GM19395 (cell line): ENCODE measurements around the gene FCER2.

Experiments
- ATAC-seq: cut with Tn5 transposase; IDR thresholded peaks from one replicate; pipeline ENCODE4 v1.9.1; 2021; ENCODE audit warnings: mild to moderate bottlenecking, moderate library complexity; ENCODE audit not compliant: unreplicated experiment

The FCER2 gene

DNA sequence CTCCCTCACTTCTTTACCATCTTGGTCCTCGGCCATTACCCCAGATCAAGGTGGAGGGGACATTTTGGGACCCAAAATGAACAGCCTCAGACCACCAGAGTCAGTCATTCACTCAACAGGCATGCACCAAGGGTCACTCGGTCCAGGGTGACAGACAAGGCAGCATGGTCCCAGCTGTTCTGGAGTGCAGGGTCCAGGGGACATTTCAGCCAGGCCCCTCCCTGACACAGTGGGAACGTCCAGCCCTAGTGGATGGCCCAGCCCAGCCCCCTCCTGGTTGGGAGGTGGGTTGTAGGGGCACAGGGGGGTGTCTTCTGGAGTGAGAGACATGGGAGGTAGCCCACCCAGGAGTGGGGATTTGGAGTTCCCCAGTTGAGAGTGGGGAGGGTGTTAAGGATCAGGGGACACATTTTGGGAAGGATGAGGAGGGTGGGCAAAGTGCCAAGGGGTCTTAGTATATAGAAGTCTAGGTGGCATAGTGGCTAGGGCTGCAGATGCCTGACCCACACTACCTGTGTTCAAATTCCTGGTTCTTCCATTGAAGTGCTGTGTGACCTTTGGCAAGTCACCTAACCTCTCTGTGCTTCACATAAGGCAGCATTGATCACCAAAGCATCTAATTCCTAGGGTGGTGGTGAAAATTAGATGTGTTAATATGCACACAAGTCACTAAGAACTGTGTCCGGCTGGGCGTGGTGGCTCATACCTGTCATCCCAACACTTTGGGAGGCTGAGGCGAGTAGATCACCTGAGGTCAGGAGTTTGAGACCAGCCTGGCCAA is 2.5 kb upstream of the FCER2 start:
- no peak for ATAC-seq

DNA sequence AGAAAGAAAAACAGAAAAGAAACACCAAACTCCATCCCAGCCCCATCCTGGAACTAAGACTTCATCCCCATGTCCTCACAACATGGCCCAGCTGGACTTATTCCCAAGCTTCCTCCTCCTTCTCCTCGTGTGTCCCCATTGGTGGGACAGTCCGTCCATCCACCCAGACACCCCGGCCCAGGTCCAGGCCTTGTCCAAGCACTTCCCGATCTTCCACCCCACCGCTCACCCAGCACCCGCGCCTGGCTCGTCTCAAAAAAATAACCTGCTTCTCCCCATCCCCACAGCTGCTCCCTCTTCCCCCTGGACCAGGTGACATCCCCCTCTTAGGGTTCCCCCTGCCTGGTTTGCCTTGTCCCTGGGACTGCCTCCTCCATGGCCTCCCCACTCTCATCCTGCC is 1.4 kb upstream of the FCER2 start:
- ATAC-seq: no peak

DNA sequence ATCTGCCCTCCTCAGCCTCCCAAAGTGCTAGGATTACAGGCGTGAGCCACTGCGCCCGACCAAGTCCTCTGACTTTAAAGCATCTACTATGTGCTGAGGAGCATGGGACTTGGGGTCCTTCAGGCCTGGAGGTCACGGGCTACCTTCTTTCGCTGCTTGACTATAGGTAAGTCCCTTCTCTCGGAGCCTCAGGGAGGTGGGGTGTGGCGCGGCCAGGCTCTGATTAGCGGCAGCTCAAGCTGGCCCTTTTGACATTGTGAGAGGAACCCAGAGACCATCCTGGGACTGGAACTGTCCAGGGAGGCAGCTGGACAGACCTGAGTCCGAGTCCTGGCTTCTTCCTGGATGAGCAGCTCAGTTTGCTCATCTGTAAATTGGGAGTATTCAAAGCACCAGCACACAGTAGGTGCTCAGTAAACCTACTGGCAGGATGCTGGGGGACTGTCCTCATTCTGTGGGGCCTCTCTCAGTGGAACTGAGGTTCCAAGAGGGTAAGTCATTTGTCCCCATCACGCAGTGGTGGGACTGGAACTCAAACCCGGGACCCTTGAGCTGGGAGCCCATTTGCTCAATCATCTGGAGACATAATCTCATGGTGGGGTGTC is 780 bp downstream of the FCER2 start:
- no peak for ATAC-seq

DNA sequence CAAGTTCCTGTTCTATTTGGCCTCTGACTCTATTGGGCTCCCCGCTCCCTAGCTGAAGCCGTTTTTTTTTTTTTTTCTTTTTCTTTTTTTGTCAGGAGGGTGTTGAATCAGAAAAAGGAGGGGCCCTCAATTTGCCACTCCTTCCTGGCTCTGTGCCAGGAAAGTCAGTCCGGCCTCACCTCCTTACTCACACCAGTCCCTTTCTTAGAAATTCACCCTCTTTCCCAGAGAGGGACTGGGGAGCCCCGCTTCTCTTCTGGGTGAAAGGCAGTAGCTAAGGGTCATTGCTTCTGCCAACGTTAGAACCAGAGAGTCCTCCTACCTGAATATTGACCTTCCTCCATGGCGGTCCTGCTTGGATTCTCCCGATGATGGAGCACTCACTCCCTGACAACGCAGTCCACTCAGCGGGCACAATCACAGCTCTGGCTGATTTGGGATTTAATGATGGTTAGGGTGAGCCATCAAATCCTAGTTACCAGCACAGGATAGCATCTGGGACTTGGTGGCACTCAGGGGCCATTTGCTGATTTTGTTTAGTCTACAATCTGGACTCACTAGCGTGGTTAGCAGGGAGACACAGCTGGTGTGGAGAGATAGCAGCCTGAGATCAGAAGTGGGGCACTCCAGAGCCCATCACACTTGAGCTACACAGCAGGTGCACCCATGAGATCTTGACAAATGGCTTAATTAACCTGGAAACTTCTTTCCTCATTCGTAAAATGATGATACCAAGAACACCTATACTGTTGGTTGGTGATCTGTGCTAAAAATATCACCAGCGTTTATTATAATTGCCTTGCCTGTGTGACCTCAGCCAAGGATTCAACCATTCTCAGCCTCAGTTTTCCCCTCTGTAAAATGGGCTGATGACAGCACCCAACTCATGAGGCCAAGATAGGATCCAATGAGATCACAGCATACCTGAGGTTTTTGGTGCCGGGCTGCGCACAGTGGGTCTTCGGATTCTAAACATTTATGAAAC is 2.2 kb downstream of the FCER2 start:
- no peak for ATAC-seq

DNA sequence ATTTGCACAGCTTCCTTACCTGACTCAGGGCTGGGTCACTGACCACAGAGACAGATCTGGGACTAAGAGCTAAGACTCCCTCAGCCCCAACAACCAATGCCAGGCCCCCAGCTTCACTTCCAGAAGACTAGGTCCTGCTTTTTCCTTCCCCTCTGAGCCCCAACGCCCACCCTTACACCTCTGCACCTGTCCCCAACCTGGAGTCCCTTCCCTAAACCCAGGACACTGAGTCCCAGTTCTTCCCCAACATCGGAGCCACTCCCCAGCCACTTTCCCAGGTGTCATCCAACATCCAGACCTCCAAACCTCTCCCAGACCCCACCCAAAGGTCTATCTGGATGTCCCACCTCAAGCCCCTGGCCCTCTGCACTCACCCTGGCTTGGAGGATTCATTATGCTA is 2.9 kb downstream of the FCER2 start:
- ATAC-seq: no peak

DNA sequence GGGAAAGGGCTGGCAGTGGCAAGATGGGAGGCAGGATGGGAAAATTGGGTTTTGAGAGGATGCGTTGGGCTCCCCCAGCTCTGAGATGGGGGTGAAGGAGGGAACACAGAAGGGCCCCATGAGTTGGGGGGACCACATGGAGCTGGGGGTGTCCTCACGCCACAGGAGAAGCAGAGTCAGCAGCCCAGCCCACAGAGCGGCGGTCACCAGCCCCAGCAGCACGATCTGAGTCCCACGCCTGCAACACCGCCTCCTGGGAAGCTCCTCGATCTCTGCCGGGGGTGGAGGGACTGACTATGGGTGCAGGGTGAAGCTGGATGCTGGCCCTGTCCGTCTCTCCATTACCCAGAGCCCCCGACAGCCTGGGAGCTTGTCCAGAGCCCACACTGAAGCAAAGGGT is 3.3 kb downstream of the FCER2 start:
- ATAC-seq: no peak

DNA sequence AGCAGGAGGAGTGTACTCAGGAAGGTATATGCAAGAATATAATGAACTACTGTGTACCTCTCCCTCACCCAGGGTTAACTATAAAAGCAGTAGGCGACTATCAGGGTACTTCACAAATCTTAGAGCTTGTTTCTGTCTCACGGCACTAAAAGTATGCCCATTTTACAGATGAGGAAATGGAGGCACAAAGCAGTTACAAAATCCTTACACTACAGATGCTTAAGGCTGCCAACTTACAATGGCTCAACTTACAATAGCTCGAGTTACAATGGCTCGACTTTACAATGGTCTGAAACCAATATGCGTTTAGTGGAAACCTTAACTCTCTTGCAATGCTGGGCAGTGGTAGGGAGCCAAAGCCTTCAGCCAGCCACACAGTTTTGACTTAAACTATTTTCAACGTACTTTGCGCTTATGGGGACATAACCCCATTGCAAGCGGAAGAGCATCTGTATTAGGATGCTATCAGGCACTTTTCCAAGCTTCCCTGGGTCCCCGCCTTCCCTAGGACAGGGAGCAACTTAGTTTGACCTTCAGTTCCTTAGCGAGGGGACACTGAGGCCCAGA is 4.1 kb downstream of the FCER2 start:
- no peak for ATAC-seq

DNA sequence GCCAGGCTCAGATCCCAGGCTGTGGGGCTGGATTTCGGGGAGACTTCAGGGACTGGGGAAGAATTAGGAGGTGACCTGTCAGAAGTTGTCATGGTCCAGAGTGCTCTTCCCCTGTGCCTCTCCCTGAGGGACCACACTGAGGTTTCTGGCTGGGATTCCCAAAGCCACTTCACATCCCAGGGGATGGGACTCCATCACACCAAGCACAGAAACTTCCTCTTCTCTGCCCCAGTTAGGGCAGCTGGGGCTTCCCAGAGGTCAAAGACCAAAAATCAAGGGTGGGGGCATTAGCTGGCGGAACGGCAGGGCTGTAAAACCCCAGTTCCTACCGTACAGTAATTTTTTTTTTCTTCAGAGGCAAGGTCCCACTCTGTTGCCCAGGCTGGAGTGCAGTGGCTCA is 7.4 kb downstream of the FCER2 start:
- no peak for ATAC-seq

DNA sequence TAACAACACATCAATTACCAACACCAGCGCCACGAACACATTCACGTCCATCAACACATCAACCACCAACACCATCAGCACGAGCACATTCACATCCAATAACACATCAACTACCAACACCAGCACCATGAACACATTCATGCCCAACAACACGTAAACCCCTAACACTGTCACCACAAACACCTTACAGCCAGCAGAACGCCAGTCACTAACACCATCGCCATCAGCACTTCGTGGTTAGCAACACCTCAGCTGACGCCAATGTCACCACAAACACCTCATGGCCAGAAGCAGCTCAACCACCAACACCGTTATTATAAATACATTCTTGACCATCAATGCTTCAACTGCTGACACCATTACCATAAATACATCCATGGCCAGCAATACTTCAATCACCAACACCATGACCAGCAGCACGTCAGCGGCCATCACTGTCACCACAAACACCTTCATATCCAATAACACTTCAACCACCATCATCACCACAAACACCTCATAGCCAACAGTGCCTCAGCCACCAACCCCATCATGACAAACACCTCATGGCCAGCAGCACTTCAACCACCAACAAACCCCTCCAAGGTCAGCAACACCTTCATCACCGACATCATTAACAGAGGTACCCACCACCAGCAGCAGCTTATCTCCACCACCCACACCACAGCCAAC is 9.4 kb downstream of the FCER2 start:
- no peak for ATAC-seq

DNA sequence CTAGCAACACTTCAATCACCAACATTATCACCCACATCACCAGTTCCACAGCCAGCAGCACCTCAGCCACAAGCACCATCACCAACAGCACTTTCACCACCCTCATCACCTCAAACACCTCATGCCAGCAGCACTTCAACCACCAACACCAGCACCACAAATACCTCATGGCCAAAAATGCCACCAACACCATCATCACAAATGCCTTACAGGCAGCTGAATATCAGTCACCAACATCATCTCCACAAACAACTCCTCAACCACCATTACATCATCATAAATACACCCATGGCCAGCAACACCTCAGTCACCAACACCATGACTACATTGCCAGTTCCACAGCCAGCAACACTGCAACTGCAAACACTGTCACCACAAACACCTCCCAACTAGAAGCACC is 10.4 kb downstream of the FCER2 start:
- no peak for ATAC-seq

DNA sequence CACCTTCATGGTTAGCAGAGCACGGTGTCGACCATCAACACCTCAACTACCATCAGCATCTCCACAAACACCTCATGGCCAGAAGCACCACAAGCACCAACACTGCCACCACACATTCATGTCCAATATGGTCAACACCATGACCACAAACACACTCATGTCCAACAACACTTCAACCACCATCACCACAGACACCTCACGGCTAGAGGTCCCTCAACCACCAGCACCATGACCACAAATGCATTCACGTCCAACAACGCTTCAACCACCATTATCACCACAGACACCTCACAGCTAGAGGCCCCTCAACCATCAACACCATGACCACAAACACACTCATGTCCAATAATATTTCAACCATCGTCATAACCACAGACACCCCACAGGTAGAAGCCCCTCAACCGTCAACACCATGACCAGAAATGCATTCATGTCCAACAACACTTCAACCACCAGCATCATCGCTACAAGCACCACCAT is 11.1 kb downstream of the FCER2 start:
- no peak for ATAC-seq

DNA sequence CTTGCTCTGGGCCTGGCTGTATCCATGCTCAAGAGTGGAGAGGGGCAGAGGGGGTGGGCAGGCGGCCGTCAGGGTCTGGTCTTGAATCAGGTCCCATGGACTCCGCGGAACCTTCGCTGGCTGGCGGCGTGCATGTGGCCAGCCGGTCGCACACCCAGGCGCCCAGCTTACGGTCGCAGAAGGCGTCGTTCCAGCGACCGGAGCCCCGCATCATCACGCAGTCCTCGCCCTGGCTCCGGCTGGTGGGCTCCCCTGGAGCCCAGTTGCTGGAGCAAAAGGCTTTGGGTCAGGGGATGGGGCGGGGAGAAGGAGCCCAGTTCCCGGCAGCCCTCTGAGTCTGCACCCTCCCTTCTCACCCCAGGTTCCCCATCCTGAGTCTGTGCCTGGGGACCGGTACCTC is 12.8 kb downstream of the FCER2 start:
- no peak for ATAC-seq

DNA sequence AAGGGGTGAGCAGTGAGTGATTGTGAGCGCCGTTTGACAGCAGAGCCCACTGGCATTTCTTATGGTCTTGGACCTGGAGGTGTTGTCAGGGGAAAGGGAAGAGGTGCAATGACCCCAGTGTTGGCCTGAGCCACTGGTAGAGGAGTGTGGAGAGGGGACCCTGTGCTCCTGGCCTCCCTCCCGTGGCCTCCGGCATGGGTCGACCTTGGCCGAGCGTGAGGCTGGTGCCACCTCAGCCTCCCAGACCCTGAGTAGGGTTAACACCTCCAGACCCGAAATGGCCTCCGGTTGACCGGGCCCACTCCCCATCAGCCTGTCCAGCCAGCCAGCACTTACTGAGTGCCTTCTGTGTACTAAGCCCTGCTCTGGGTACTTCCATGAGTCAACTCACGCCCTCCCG is 14.8 kb downstream of the FCER2 start:
- ATAC-seq: no peak

DNA sequence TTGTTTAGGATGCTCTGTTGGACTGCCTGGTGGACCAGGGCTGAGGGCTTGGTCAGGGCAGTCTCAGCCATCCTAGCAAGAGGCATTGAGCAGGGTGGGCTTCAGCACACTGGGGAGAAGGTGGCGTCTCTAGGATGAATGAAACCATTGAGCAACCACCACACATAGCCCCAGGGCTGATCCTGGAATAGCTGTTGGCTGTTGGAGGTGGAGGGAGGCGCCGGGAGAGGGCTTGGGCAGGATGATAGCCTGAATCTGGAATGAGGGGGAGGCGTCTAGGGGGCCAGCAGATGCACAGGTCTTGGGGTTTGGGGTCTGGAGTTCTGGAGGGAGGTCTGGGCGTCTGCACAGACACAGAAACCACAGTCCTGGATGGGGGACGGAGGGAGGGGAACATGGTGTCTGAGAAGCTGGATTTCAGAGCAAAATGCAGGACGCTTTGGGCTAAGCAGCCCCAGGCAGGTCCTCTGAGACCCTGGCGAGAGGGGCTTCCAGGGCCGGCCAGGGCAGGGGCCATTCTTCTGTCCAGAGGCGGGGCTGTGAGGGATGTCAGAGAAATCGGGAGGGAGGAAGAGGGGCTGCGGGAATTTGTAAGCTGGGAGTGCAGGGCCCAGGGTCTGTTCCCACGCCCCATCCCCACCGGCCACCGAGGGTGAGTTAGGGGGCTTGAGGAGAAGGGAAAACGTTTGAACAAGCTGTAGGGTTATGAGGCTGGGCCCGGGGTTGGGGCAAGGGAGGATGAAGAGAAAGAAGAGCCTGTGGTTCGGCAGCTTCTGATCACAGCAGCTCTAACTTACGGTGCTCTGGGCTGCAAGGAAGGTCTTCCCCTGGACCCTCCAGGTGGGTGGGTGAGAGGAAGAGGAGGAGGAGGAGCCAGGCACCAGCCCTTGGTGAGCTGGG is 16.1 kb downstream of the FCER2 start:
- no peak for ATAC-seq

DNA sequence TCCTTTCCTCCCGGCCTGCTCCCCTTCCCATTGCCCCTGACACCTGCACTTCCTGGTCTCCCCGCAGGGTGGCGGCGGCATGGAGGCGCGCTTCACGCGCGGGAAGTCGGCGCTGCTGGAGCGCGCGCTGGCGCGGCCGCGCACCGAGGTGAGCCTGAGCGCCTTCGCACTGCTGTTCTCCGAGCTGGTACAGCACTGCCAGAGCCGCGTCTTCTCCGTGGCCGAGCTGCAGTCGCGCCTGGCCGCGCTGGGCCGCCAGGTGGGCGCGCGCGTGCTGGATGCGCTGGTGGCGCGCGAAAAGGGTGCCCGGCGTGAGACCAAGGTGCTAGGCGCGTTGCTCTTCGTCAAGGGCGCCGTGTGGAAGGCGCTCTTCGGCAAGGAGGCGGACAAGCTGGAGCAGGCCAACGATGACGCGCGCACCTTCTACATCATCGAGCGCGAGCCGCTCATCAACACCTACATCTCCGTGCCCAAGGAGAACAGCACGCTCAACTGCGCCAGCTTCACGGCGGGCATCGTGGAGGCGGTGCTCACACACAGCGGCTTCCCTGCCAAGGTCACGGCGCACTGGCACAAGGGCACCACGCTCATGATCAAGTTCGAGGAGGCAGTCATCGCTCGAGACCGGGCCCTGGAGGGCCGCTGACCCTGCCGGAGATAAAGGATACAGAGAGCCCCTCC is 19.6 kb downstream of the FCER2 start:
- no peak for ATAC-seq

DNA sequence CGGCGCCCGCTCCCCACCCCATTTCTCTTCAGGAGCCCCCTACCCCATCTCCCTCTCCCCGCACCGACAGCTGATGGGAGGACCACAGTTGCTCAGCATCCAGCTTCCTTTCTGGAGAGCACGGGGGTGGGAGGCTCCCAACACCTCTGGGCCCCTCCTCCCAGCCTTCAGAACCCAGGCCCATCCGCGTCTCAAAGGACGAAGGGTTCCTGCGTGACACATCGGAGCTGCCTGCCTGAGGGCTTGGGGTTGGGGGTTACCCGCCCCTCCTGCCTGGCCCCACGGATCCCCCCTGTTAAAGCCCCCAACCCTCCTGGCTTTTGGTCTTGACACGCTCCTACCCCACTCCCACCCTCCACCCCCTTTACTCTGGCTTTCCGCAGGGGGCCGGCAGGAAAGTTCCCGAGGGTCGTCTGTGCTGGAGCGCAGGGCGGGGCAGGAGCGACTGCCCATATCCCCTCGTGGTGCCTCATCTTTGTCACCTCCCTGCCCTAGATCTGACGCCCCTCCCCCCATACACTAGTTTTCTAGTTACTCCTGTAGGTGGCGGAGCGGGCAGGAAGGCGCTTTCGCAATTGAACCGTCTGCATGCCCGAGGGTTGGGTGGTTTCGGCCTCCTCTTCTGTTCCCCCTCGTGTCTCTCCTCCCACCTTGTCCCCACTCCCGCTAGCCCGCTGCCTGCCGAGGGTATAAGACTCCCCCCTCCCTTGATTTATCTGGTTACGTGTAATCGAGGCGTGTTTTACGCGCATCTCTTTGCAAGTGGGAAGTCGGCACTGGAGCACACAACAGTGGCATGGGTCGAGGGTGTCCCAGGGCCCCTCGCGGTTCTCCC is 20.4 kb downstream of the FCER2 start:
- no peak for ATAC-seq

DNA sequence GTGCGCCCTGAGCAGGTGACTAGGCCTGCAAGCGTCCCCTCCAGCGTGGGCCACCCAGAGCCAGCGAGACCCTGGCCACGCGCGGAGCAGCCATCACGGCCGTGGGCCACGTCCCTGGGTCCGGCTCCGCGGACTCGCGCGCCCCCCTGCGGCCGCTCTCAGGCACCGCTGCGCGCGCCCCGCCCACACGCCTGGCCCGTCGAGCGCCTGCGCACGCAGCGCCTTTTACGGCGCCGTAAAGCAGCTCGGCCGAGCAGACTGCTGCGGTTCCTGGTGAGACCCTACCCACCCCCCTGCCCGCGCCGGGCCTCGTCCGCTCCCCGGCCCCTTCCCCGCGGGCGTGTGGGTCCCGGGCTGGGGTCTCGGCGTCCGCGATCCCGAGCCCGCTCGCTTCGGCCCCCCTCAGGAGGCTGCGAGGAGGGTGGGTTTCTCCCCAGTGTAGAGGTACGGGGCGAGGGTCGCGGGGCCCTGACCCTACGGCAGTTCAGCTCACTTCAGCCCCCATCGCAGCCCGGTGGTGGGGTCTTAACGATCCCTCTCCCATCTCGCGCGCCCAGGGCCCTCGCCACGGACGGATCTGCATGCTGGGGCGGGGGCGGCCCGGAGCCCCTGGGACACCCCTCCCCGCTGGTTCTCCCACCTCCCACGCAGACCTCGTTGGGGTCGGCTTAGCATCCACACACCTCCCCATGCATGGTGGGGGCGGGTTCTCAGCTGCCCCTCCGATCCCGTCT is 21.2 kb downstream of the FCER2 start, which contains the start of gene TRAPPC5:
Gene TRAPPC5, plus strand, starts transcription at position 228 of the 734 bp plus-strand sequence. CDS start 1,421 bp downstream, outside the sequence.
- ATAC-seq: peak; percentile 48
